CD14-positive monocyte (primary cell): Measurements from ENCODE around the gene SNX3. TPM values are rescaled to one million over a fixed set of nuclear protein-coding genes. Genes with fewer than 3 reads are reported as not detected.

Experiments
- DNase-seq, 3 donors: peaks; one replicate each; pipeline ENCODE4 v3.0.0-alpha.2; 2011 to 2022
- H2AFZ ChIP-seq: 2 replicates; pipeline ENCODE4 v1.6.0; 2012; ENCODE audit warnings: mild to moderate bottlenecking, low read depth, low read length, inconsistent platforms; ENCODE audit not compliant: insufficient read depth, poor library complexity, severe bottlenecking
- H3K27ac ChIP-seq, 2 donors: 1 replicate in 1 of 2; 2 replicates in 1 of 2; pipeline ENCODE4 v1.5.1; 2012 to 2013; ENCODE audit warnings: low read length in 2 of 2, control low read depth in 1 of 2, inconsistent platforms in 1 of 2, low read depth in 1 of 2, mild to moderate bottlenecking in 1 of 2
- H3K27me3 ChIP-seq, 2 donors: one replicate each; pipeline versions ENCODE4 v1.6.0 to v1.6.1; 2011 to 2013; ENCODE audit warnings: low read length in 2 of 2; ENCODE audit not compliant: control insufficient read depth in 2 of 2, insufficient read depth in 2 of 2
- H3K36me3 ChIP-seq, 2 donors: replicated peaks in 1 of 2; 1 replicate in 1 of 2; 2 replicates in 1 of 2; pipeline versions ENCODE4 v1.5.1 to v1.6.1; 2012 to 2013; ENCODE audit warnings: low read length in 2 of 2, control low read depth in 1 of 2, inconsistent platforms in 1 of 2, mild to moderate bottlenecking in 1 of 2; ENCODE audit not compliant: insufficient read depth in 2 of 2, control insufficient read depth in 1 of 2
- H3K4me1 ChIP-seq, 2 donors: 1 replicate in 1 of 2; 2 replicates in 1 of 2; pipeline versions ENCODE4 v1.5.1 to v1.6.1; 2012 to 2013; ENCODE audit warnings: low read length in 2 of 2, control low read depth in 1 of 2, inconsistent platforms in 1 of 2, mild to moderate bottlenecking in 1 of 2, moderate library complexity in 1 of 2; ENCODE audit not compliant: insufficient read depth in 2 of 2, control insufficient read depth in 1 of 2
- H3K4me2 ChIP-seq: replicated peaks from 2 replicates; pipeline ENCODE3; 2012; ENCODE audit warnings: low read length, moderate library complexity, mild to moderate bottlenecking; ENCODE audit not compliant: poor library complexity, severe bottlenecking; ENCODE audit errors: extremely low read depth
- H3K4me3 ChIP-seq, 3 experiments: fragments of 200-600 bp in 1 of 3; sonication (generic) in 1 of 3; replicated peaks in 1 of 3; 1 replicate in 2 of 3; 2 replicates in 1 of 3; pipeline ENCODE4 v1.5.1; 2011 to 2013; ENCODE audit warnings: low read length in 3 of 3, mild to moderate bottlenecking in 3 of 3, control low read depth in 2 of 3, low read depth in 2 of 3, inconsistent platforms in 1 of 3, moderate library complexity in 1 of 3
- H3K79me2 ChIP-seq: 2 replicates; pipeline ENCODE4 v1.6.0; 2012; ENCODE audit warnings: mild to moderate bottlenecking, control low read depth, inconsistent platforms, low read length, moderate library complexity; ENCODE audit not compliant: insufficient read depth
- H3K9ac ChIP-seq: 2 replicates; pipeline ENCODE4 v1.6.0; 2017; ENCODE audit warnings: low read length, mild to moderate bottlenecking; ENCODE audit not compliant: insufficient read depth, poor library complexity, severe bottlenecking
- H3K9me3 ChIP-seq, 2 donors: replicated peaks in 1 of 2; 1 replicate in 1 of 2; 2 replicates in 1 of 2; pipeline versions ENCODE4 v1.5.1 to v1.6.1; 2012 to 2013; ENCODE audit warnings: low read length in 2 of 2, control low read depth in 1 of 2; ENCODE audit not compliant: control insufficient read depth in 1 of 2, insufficient read depth in 1 of 2
- H4K20me1 ChIP-seq: 2 replicates; pipeline ENCODE4 v1.6.0; 2012; ENCODE audit warnings: mild to moderate bottlenecking, low read length, control low read depth, moderate library complexity; ENCODE audit not compliant: insufficient read depth
- H3K27ac Mint-ChIP-seq, 7 donors: one replicate each; pipeline ENCODE4 v1.8.0; 2020; ENCODE audit warnings: mild to moderate bottlenecking in 7 of 7, mixed read lengths in 7 of 7, moderate library complexity in 6 of 7, inconsistent platforms in 2 of 7
- H3K27me3 Mint-ChIP-seq, 3 donors: one replicate each; pipeline ENCODE4 v1.8.0; 2021 to 2022; ENCODE audit warnings: low read depth in 3 of 3, mild to moderate bottlenecking in 3 of 3, mixed read lengths in 3 of 3, moderate library complexity in 3 of 3, inconsistent platforms in 1 of 3
- H3K36me3 Mint-ChIP-seq, 2 donors: one replicate each; pipeline ENCODE4 v1.8.0; 2020; ENCODE audit warnings: mixed read lengths in 2 of 2, inconsistent platforms in 1 of 2, mild to moderate bottlenecking in 1 of 2
- H3K4me1 Mint-ChIP-seq: one replicate; pipeline ENCODE4 v1.8.0; 2020; ENCODE audit warnings: mild to moderate bottlenecking, mixed read lengths
- H3K4me3 Mint-ChIP-seq, 2 donors: one replicate each; pipeline ENCODE4 v1.8.0; 2020; ENCODE audit warnings: mild to moderate bottlenecking in 2 of 2, mixed read lengths in 2 of 2, moderate library complexity in 1 of 2
- H3K9me3 Mint-ChIP-seq, 7 donors: one replicate each; pipeline ENCODE4 v1.8.0; 2020 to 2022; ENCODE audit warnings: mixed read lengths in 7 of 7, mild to moderate bottlenecking in 6 of 7, moderate library complexity in 6 of 7, inconsistent platforms in 2 of 7
- WGBS: methylation state at CpG from one replicate; pipeline ENCODE4 v1.1.5; 2013; ENCODE audit warnings: missing lambda C conversion rate; ENCODE audit not compliant: insufficient coverage; 5-methylcytosine and 5-hydroxymethylcytosine counted together
- intact Hi-C, 2 donors: fragments of 100-400 bp; cut with micrococcal nuclease; formaldehyde crosslinking; loops; one replicate each; pipeline versions ENCODE4 v1.15.0 to v1.15.1; 2023
- polyA plus RNA-seq, 3 donors: library from polyadenylated mRNA; depleted of rRNA in 1 of 3; unstranded in 2 of 3; stranded (reverse) in 1 of 3; fragments of 300-500 nt in 2 of 3; fragments of >200 nt in 1 of 3; fragmentation: Illumina TruSeq in 2 of 3; gene quantifications; 1 replicate in 2 of 3; 2 replicates in 1 of 3; pipeline ENCODE4 v1.2.3, GENCODE V29; 2012 to 2021
- TF ChIP-seq, protein P1 (sequence below): fragments of 200-600 bp; IDR thresholded peaks from one replicate; pipeline ENCODE4 v1.8.0; 2022; ENCODE audit warnings: antibody characterized with exemption, mild to moderate bottlenecking

The SNX3 gene
- polyA plus RNA-seq, 3 donors = 134 to 441 (median 394) TPM

DNA sequence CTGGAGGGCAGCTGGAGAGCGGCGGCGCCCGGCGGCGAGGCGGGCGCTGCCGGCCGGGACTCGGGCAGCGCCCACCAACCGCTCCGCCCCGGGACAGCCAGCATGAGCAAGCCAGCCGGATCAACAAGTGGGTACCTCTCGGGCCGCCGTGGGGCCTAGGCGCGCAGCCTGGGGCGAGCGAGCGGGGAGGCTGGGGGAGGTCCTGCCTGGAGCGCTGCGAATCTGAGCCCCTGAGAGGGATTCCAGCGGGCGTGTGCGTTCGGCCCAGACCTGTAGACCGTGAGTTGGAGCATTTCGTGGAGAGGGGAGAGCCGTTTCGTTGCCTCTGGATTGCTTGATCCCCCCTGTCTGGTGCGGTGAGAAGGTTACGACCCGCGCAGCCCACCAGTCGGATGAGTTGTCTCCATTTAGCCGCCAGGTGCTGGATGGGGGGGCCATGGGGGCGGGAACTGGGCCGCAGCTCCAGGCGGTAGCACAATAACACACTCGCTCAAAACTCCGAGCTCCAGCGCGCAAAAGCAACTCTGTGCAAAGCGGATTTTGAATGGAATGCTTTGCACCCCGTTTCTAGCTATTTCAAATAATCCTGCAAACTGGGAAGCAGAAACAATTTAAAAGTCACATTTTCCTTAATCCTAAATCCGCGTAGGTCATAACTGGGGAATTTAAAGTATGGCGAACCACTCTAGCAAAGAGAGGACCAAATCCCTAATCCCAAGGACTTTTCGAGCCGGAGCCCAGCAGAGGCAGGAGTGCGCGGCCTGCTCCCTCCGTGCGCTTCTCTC lies 94.0 kb downstream of the SNX3 start:
- Histone ChIP-seq H3K36me3 (no peaks in the 10 kb centered on the region), H3K79me2 (no peaks in the 10 kb centered on the region), H3K9ac (no peak overlapping the region), H3K4me2 (peak overlapping the region; percentile 61), H3K9me3 (peaks cover 0 to 78% of the 10 kb centered on the region in 2 donors), H3K4me3 (peak overlapping the region in 1 of 3 experiments; percentile 55), H4K20me1 (no peaks in the 10 kb centered on the region), H3K4me1 (peaks cover 23 to 45% of the 10 kb centered on the region in 2 donors), H3K27me3 (peaks cover 97 to 99% of the 10 kb centered on the region in 2 donors), H3K27ac (no peak overlapping the region), H2AFZ (no peak overlapping the region)
- Mint-ChIP-seq H3K4me1 (peaks cover 47% of the 10 kb centered on the region), H3K9me3 (peaks cover 0 to 39% (median 12%) of the 10 kb centered on the region in 7 donors), H3K27ac (no peak overlapping the region), H3K36me3 (peaks cover 2 to 12% of the 10 kb centered on the region in 2 donors), H3K4me3 (peak overlapping the region in 1 of 2 donors; percentile 89), H3K27me3 (peaks cover 97 to 99% (median 99%) of the 10 kb centered on the region in 3 donors)
- TF ChIP-seq, protein P1, sequence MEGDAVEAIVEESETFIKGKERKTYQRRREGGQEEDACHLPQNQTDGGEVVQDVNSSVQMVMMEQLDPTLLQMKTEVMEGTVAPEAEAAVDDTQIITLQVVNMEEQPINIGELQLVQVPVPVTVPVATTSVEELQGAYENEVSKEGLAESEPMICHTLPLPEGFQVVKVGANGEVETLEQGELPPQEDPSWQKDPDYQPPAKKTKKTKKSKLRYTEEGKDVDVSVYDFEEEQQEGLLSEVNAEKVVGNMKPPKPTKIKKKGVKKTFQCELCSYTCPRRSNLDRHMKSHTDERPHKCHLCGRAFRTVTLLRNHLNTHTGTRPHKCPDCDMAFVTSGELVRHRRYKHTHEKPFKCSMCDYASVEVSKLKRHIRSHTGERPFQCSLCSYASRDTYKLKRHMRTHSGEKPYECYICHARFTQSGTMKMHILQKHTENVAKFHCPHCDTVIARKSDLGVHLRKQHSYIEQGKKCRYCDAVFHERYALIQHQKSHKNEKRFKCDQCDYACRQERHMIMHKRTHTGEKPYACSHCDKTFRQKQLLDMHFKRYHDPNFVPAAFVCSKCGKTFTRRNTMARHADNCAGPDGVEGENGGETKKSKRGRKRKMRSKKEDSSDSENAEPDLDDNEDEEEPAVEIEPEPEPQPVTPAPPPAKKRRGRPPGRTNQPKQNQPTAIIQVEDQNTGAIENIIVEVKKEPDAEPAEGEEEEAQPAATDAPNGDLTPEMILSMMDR = no peak
- intact Hi-C loops = no loop called here
- no peak for DNase-seq
- WGBS = 6% methylated on average over 49 of the region's 58 CpGs

GRCh38 chr6:108165714-108166663 lies 94.9 kb downstream of the SNX3 start, which contains the start of gene NR2E1:
NR2E1 (plus strand) TSS chr6:108166022; CDS start chr6:108166766, 744 bp downstream.
- TF ChIP-seq, protein P1 = no peak
- H3K4me3 ChIP-seq = no peak within 1 kb of the TSS
- Mint-ChIP-seq H3K27ac (no peak within 1 kb of the TSS), H3K36me3 (peaks cover 2 to 12% of the 10 kb centered on the region in 2 donors), H3K4me3 (peak within 1 kb of the TSS in 1 of 2 donors; percentile 89), H3K9me3 (peaks cover 0 to 35% (median 12%) of the 10 kb centered on the region in 7 donors), H3K27me3 (peaks cover 97 to 99% (median 99%) of the 10 kb centered on the region in 3 donors), H3K4me1 (peaks cover 47% of the 10 kb centered on the region)
- no peak for DNase-seq
- H3K9ac ChIP-seq = no peak within 1 kb of the TSS
- no peak within 1 kb of the TSS for H3K27ac ChIP-seq
- 6% methylated on average over 42 of the region's 54 CpGs for WGBS
- peaks cover 23 to 45% of the 10 kb centered on the region in 2 donors for H3K4me1 ChIP-seq
- H3K4me2 ChIP-seq = peak within 1 kb of the TSS; percentile 7
- H3K79me2 ChIP-seq = no peaks in the 10 kb centered on the region
- H4K20me1 ChIP-seq = no peaks in the 10 kb centered on the region
- intact Hi-C loops = no loop called here
- no peak within 1 kb of the TSS for H2AFZ ChIP-seq
- no peaks in the 10 kb centered on the region for H3K36me3 ChIP-seq
- peaks cover 97 to 99% of the 10 kb centered on the region in 2 donors for H3K27me3 ChIP-seq
- H3K9me3 ChIP-seq = peaks cover 0 to 80% of the 10 kb centered on the region in 2 donors
